WTC11 (cell line): ENCODE results near the gene STN1. TPM values are rescaled to one million over a fixed set of nuclear protein-coding genes. Genes with fewer than 3 reads are reported as not detected.

Source experiments
- ATAC-seq: fragments of 200-7000 bp; cut with Tn5 transposase; 2 replicates; pipeline ENCODE4 v1.10.0; 2021; ENCODE audit warnings: mild to moderate bottlenecking, moderate library complexity
- CTCF ChIA-PET: fragments of 300-600 bp; sonication (Branson Sonifier 250); formaldehyde crosslinking; loops from one replicate; lab custom pipeline; 2021; ENCODE audit warnings: antibody characterized with exemption; lab: Charles Lee
- POLR2A ChIA-PET: fragments of 350-600 bp; sonication (Branson Sonifier 250); formaldehyde crosslinking; loops from one replicate; lab custom pipeline; 2021; ENCODE audit warnings: antibody characterized with exemption; lab: Charles Lee
- DNase-seq: peaks from one replicate; pipeline ENCODE4 v3.0.0; 2021; ENCODE audit warnings: low spot score
- H3K27ac Mint-ChIP-seq: 2 replicates; pipeline ENCODE4 v1.8.0; 2021; ENCODE audit warnings: mixed read lengths
- H3K27me3 Mint-ChIP-seq: 2 replicates; pipeline ENCODE4 v1.8.0; 2021; ENCODE audit warnings: low read depth, mild to moderate bottlenecking, moderate library complexity, mixed read lengths
- H3K36me3 Mint-ChIP-seq: 2 replicates; pipeline ENCODE4 v1.8.0; 2021; ENCODE audit warnings: mixed read lengths
- H3K4me1 Mint-ChIP-seq: 2 replicates; pipeline ENCODE4 v1.8.0; 2022; ENCODE audit warnings: mixed read lengths
- H3K4me3 Mint-ChIP-seq: 2 replicates; pipeline ENCODE4 v1.8.0; 2021; ENCODE audit warnings: mild to moderate bottlenecking, moderate library complexity, mixed read lengths
- H3K9me3 Mint-ChIP-seq: 2 replicates; pipeline ENCODE4 v1.8.0; 2021; ENCODE audit warnings: mixed read lengths
- CREM ChIP-seq: sonication (generic); formaldehyde crosslinking; IDR thresholded peaks from 2 replicates; pipeline ENCODE4 v1.8.1; 2022; ENCODE audit warnings: mild to moderate bottlenecking, missing genetic modification reagents, moderate library complexity
- ESRRA ChIP-seq: sonication (generic); formaldehyde crosslinking; IDR thresholded peaks from 2 replicates; pipeline ENCODE4 v1.8.1; 2022; ENCODE audit warnings: mild to moderate bottlenecking, missing genetic modification reagents, borderline replicate concordance
- ETV6 ChIP-seq: sonication (generic); formaldehyde crosslinking; IDR thresholded peaks from 2 replicates; pipeline ENCODE4 v1.8.1; 2022; ENCODE audit warnings: mild to moderate bottlenecking, missing genetic modification reagents
- FOXP1 ChIP-seq: sonication (generic); formaldehyde crosslinking; IDR thresholded peaks from 2 replicates; pipeline ENCODE4 v1.8.0; 2022; ENCODE audit warnings: missing genetic modification reagents, mild to moderate bottlenecking, moderate library complexity, borderline replicate concordance
- GABPB1 ChIP-seq: sonication (generic); formaldehyde crosslinking; IDR thresholded peaks from 2 replicates; pipeline ENCODE4 v1.8.1; 2023; ENCODE audit warnings: mild to moderate bottlenecking, missing genetic modification reagents
- IRF2 ChIP-seq: sonication (generic); formaldehyde crosslinking; IDR thresholded peaks from 2 replicates; pipeline ENCODE4 v1.8.0; 2022; ENCODE audit warnings: low read depth, missing genetic modification reagents, borderline replicate concordance
- MYBL2 ChIP-seq: sonication (generic); formaldehyde crosslinking; IDR thresholded peaks from 2 replicates; pipeline ENCODE4 v1.8.1; 2023; ENCODE audit warnings: mild to moderate bottlenecking, moderate library complexity, missing genetic modification reagents
- NR1H2 ChIP-seq: sonication (generic); formaldehyde crosslinking; IDR thresholded peaks from 2 replicates; pipeline ENCODE4 v1.9.0; 2021; ENCODE audit warnings: mild to moderate bottlenecking, moderate library complexity, missing genetic modification reagents
- OVOL2 ChIP-seq: fragments of 250-450 bp; sonication (Bioruptor Pico); IDR thresholded peaks from 2 replicates; pipeline ENCODE4 v1.9.0; 2021; ENCODE audit warnings: mild to moderate bottlenecking, borderline replicate concordance
- SMAD3 ChIP-seq: sonication (generic); formaldehyde crosslinking; IDR thresholded peaks from 2 replicates; pipeline ENCODE4 v1.8.0; 2022; ENCODE audit warnings: missing genetic modification reagents, mild to moderate bottlenecking, borderline replicate concordance
- SP1 ChIP-seq: sonication (generic); formaldehyde crosslinking; conservative IDR thresholded peaks from 2 replicates; pipeline ENCODE4 v1.8.1; 2022; ENCODE audit warnings: missing genetic modification reagents
- ZNF121 ChIP-seq: sonication (generic); formaldehyde crosslinking; IDR thresholded peaks from 2 replicates; pipeline ENCODE4 v1.8.0; 2023; ENCODE audit warnings: missing genetic modification reagents
- ZNF219 ChIP-seq: sonication (generic); formaldehyde crosslinking; IDR thresholded peaks from 2 replicates; pipeline ENCODE4 v1.8.0; 2023; ENCODE audit warnings: missing genetic modification reagents, mild to moderate bottlenecking, borderline replicate concordance
- ZNF232 ChIP-seq: sonication (generic); formaldehyde crosslinking; IDR thresholded peaks from 2 replicates; pipeline ENCODE4 v1.8.0; 2022; ENCODE audit warnings: mild to moderate bottlenecking, missing genetic modification reagents
- ZNF263 ChIP-seq: sonication (generic); formaldehyde crosslinking; IDR thresholded peaks from 2 replicates; pipeline ENCODE4 v1.8.1; 2022; ENCODE audit warnings: low read depth, mild to moderate bottlenecking, moderate library complexity, missing genetic modification reagents
- ZNF317 ChIP-seq: sonication (generic); formaldehyde crosslinking; IDR thresholded peaks from 2 replicates; pipeline ENCODE4 v1.8.1; 2023; ENCODE audit warnings: low read depth, mild to moderate bottlenecking, moderate library complexity, missing genetic modification reagents, borderline replicate concordance
- ZNF671 ChIP-seq: fragments of 250-450 bp; sonication (Bioruptor Pico); IDR thresholded peaks from 2 replicates; pipeline ENCODE4 v1.8.0; 2021; ENCODE audit warnings: mild to moderate bottlenecking
- total RNA-seq: library from RNA; stranded (reverse); gene quantifications from 3 replicates; pipeline ENCODE4 v1.2.3, GENCODE V29; 2021
- TF ChIP-seq, protein P1 (sequence below): sonication (generic); formaldehyde crosslinking; IDR thresholded peaks from 2 replicates; pipeline ENCODE4 v1.8.1; 2023; ENCODE audit warnings: mild to moderate bottlenecking, moderate library complexity, missing genetic modification reagents
- TF ChIP-seq, protein P2 (sequence below): fragments of 200-600 bp; IDR thresholded peaks from 2 replicates; pipeline ENCODE4 v1.8.0; 2022; ENCODE audit warnings: antibody characterized with exemption
- TF ChIP-seq, protein P3 (sequence below): sonication (generic); formaldehyde crosslinking; IDR thresholded peaks from 2 replicates; pipeline ENCODE4 v1.8.0; 2022; ENCODE audit warnings: mild to moderate bottlenecking, missing genetic modification reagents
- TF ChIP-seq, protein P4 (sequence below): sonication (generic); formaldehyde crosslinking; IDR thresholded peaks from 2 replicates; pipeline ENCODE4 v1.8.1; 2022; ENCODE audit warnings: mild to moderate bottlenecking, missing genetic modification reagents, moderate library complexity, borderline replicate concordance

The STN1 gene
- total RNA-seq, 1 experiment from 2014 or later, result 13.9 TPM

DNA sequence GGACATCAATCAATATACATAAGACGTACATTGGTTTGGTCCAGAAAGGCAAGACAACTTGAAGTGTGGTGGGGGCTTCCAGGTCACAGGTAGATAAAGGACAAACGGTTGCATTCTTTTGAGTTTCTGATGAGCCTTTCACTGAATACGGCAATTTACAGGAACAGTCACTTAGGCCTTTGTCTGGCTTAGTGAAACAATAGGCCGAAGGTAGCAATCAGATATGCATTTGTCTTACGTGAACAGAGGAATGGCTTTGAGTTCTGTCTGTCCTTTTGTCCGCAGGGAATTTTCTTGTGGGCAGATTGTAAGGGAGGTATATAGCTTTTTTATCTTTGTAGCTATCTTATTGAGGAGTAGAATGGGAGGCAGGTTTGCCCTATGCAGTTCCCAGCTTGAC, 10.8 kb upstream of the STN1 start:
- H3K4me3 Mint-ChIP-seq, result no peak overlapping the region
- peaks cover 18% of the 10 kb centered on the region for H3K4me1 Mint-ChIP-seq
- CTCF ChIA-PET, result interaction anchor here (0.6 kb wide), 1 partner anchor 10 kb away, joined by 3 read pairs; no protein-coding TSS in a partner anchor
- POLR2A ChIA-PET, result no interaction called here
- no peak overlapping the region for H3K27ac Mint-ChIP-seq
- H3K27me3 Mint-ChIP-seq, result no peaks in the 10 kb centered on the region
- no peaks in the 10 kb centered on the region for H3K9me3 Mint-ChIP-seq
- no peaks in the 10 kb centered on the region for H3K36me3 Mint-ChIP-seq
- ATAC-seq (no peak), DNase-seq (no peak)
- TF ChIP-seq SP1 (CRISPR knock-in tag), result no peak
- TF ChIP-seq IRF2 (CRISPR knock-in tag), result no peak
- TF ChIP-seq, protein P1, sequence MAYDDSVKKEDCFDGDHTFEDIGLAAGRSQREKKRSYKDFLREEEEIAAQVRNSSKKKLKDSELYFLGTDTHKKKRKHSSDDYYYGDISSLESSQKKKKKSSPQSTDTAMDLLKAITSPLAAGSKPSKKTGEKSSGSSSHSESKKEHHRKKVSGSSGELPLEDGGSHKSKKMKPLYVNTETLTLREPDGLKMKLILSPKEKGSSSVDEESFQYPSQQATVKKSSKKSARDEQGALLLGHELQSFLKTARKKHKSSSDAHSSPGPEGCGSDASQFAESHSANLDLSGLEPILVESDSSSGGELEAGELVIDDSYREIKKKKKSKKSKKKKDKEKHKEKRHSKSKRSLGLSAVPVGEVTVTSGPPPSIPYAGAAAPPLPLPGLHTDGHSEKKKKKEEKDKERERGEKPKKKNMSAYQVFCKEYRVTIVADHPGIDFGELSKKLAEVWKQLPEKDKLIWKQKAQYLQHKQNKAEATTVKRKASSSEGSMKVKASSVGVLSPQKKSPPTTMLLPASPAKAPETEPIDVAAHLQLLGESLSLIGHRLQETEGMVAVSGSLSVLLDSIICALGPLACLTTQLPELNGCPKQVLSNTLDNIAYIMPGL (CRISPR knock-in tag), result no peak
- no peak for TF ChIP-seq FOXP1 (CRISPR knock-in tag)
- TF ChIP-seq SMAD3 (CRISPR knock-in tag), result no peak
- no peak for TF ChIP-seq ZNF232 (CRISPR knock-in tag)
- TF ChIP-seq, protein P2, sequence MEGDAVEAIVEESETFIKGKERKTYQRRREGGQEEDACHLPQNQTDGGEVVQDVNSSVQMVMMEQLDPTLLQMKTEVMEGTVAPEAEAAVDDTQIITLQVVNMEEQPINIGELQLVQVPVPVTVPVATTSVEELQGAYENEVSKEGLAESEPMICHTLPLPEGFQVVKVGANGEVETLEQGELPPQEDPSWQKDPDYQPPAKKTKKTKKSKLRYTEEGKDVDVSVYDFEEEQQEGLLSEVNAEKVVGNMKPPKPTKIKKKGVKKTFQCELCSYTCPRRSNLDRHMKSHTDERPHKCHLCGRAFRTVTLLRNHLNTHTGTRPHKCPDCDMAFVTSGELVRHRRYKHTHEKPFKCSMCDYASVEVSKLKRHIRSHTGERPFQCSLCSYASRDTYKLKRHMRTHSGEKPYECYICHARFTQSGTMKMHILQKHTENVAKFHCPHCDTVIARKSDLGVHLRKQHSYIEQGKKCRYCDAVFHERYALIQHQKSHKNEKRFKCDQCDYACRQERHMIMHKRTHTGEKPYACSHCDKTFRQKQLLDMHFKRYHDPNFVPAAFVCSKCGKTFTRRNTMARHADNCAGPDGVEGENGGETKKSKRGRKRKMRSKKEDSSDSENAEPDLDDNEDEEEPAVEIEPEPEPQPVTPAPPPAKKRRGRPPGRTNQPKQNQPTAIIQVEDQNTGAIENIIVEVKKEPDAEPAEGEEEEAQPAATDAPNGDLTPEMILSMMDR, result no peak
- TF ChIP-seq, protein P3, sequence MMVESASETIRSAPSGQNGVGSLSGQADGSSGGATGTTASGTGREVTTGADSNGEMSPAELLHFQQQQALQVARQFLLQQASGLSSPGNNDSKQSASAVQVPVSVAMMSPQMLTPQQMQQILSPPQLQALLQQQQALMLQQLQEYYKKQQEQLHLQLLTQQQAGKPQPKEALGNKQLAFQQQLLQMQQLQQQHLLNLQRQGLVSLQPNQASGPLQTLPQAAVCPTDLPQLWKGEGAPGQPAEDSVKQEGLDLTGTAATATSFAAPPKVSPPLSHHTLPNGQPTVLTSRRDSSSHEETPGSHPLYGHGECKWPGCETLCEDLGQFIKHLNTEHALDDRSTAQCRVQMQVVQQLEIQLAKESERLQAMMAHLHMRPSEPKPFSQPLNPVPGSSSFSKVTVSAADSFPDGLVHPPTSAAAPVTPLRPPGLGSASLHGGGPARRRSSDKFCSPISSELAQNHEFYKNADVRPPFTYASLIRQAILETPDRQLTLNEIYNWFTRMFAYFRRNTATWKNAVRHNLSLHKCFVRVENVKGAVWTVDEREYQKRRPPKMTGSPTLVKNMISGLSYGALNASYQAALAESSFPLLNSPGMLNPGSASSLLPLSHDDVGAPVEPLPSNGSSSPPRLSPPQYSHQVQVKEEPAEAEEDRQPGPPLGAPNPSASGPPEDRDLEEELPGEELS, result no peak
- TF ChIP-seq NR1H2 (CRISPR knock-in tag), result no peak
- no peak for TF ChIP-seq GABPB1 (CRISPR knock-in tag)
- no peak for TF ChIP-seq ZNF317 (CRISPR knock-in tag)
- no peak for TF ChIP-seq ZNF219 (CRISPR knock-in tag)
- no peak for TF ChIP-seq ZNF671 (CRISPR knock-in tag)
- no peak for TF ChIP-seq ZNF121 (CRISPR knock-in tag)
- TF ChIP-seq ESRRA, result no peak
- TF ChIP-seq, protein P4, sequence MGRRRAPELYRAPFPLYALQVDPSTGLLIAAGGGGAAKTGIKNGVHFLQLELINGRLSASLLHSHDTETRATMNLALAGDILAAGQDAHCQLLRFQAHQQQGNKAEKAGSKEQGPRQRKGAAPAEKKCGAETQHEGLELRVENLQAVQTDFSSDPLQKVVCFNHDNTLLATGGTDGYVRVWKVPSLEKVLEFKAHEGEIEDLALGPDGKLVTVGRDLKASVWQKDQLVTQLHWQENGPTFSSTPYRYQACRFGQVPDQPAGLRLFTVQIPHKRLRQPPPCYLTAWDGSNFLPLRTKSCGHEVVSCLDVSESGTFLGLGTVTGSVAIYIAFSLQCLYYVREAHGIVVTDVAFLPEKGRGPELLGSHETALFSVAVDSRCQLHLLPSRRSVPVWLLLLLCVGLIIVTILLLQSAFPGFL (CRISPR knock-in tag), result no peak
- no peak for TF ChIP-seq CREM
- TF ChIP-seq, all 79 proteins: peak for 0

DNA sequence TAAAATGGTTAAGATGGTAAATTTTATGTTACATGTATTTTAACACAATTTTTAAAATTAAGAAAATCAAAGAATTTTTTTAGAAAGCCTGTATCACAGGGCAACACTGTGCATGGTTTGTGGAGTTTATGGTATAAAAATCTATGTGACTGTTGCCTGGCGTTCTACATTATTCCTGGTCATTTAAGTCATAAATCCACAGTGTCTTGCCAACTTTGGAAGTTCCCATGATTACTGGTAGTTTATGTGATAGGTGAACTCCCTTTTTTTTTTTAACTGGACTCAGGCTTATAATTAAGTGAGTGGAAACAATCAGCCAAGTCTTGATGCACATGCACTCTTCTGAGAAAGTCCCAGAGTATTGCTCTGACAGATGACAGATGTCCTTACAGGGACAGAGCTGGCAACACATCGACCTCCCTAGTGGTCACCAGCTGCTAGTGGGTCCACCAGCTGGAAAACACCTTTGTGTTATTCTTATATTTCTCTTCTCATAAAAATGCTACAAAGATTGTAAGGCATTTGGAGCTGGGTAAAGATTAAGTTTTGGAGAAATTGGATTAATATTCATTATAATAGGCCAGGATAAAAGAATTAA, 8.8 kb upstream of the STN1 start:
- TF ChIP-seq ETV6 (CRISPR knock-in tag), result no peak
- no peak for TF ChIP-seq OVOL2
- TF ChIP-seq ZNF263 (CRISPR knock-in tag), result no peak
- no peak for TF ChIP-seq MYBL2 (CRISPR knock-in tag)
- Mint-ChIP-seq H3K36me3 (no peaks in the 10 kb centered on the region), H3K27me3 (no peaks in the 10 kb centered on the region), H3K4me1 (peaks cover 18% of the 10 kb centered on the region), H3K4me3 (no peak overlapping the region), H3K9me3 (no peaks in the 10 kb centered on the region), H3K27ac (no peak overlapping the region)
- no peak for ATAC-seq
- DNase-seq, result no peak
- POLR2A ChIA-PET, result no interaction called here
- CTCF ChIA-PET, result interaction anchor here (0.6 to 1.3 kb wide), 7 partner anchors 9 to 447 kb away, joined by 3 to 6 read pairs (median 3); no protein-coding TSS in a partner anchor
